ENCODE data around the gene BCL10. TPM values are rescaled to one million over a fixed set of nuclear protein-coding genes. Genes with fewer than 3 reads are reported as not detected.
A peak's percentile ranks its signal among the peaks of the same experiment; 100 is the strongest.

The BCL10 gene
- polyA plus RNA-seq, 1 donor (not counting 4 experiments of a cell fraction or from before 2014, with no cell fraction given), result 22.4 TPM

DNA sequence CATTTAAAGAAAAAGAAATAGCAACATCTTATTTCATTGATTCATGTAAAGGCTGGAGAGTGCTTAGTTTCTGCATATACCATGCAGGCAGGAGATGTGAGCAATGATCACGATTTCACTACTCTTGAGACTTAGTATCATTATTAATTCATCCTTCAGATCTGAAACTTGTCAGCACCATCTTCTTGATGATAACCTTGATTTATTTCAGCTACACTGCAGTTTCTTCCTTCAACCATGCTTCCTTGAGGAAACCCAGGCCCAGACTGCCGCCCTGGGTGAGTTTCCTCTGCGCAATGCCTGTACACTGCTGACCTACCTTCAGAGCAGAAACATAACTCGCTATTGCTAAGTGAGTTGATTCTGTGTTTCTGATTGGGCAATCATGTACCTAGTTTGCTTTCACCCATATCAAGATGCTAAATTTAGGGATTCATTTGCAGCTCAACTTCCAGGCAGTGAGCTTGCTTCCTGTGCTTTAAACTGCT, 13.5 kb upstream of the BCL10 start:
- no peaks in the 10 kb centered on the region for H3K9me3 ChIP-seq (ENCODE audit: control insufficient read depth, low read depth, low read length)
- no peaks in the 10 kb centered on the region for H3K27me3 ChIP-seq (ENCODE audit: control insufficient read depth, extremely low read depth, insufficient read depth, low read length)
- H3K9ac ChIP-seq (ENCODE audit: control insufficient read depth, extremely low read depth, insufficient read depth, low read length), result peak overlapping the region; percentile 28
- no peak for TF ChIP-seq EZH2 (IDR thresholded peaks at IDR 0.05; ENCODE audit: low read length)
- TF ChIP-seq CTCF (optimal IDR thresholded peaks at IDR 0.05 in 1 of 3, IDR thresholded peaks at IDR 0.05 in 1 of 3, conservative IDR thresholded peaks at IDR 0.05 in 1 of 3; ENCODE audit: extremely low read depth in 1 of 3, insufficient read depth in 2 of 3, low read length in 3 of 3), result no peak
- H3K27ac ChIP-seq (ENCODE audit: control insufficient read depth, insufficient read depth, low read length), result peak overlapping the region; percentile 82
- no peaks in the 10 kb centered on the region for H4K20me1 ChIP-seq (ENCODE audit: control insufficient read depth, extremely low read depth, insufficient read depth, low read length)
- H3K79me2 ChIP-seq (ENCODE audit: control insufficient read depth, insufficient read depth, low read length), result no peaks in the 10 kb centered on the region
- no peak for FAIRE-seq
- no peaks in the 10 kb centered on the region for H3K9me1 ChIP-seq (ENCODE audit: control insufficient read depth, extremely low read depth, insufficient read depth, low read length)
- peak overlapping the region in 2 of 3 experiments; percentile 5 to 44 for H3K4me3 ChIP-seq (ENCODE audit: control insufficient read depth in 2 of 3, extremely low read depth in 1 of 3, insufficient read depth in 2 of 3, low read depth in 1 of 3, low read length in 3 of 3)
- peaks cover 52% of the 10 kb centered on the region for H3K4me1 ChIP-seq (ENCODE audit: control insufficient read depth, extremely low read depth, insufficient read depth, low read length)
- no peak for DNase-seq (ENCODE audit: low read depth, low spot score)
- no peaks in the 10 kb centered on the region for H3K36me3 ChIP-seq (ENCODE audit: control insufficient read depth in 2 of 2, extremely low read depth in 1 of 2, insufficient read depth in 2 of 2, low read length in 2 of 2)
- dilution Hi-C loops (cut with MboI; ENCODE audit: extremely low pct_ligation_motif_present, low sequenced_read_pairs), result no loop called here
- no peak overlapping the region for H2AFZ ChIP-seq (ENCODE audit: control insufficient read depth, low read length)
- peak overlapping the region; percentile 77 for H3K4me2 ChIP-seq (ENCODE audit: control insufficient read depth, extremely low read depth, insufficient read depth, low read depth, low read length)

DNA sequence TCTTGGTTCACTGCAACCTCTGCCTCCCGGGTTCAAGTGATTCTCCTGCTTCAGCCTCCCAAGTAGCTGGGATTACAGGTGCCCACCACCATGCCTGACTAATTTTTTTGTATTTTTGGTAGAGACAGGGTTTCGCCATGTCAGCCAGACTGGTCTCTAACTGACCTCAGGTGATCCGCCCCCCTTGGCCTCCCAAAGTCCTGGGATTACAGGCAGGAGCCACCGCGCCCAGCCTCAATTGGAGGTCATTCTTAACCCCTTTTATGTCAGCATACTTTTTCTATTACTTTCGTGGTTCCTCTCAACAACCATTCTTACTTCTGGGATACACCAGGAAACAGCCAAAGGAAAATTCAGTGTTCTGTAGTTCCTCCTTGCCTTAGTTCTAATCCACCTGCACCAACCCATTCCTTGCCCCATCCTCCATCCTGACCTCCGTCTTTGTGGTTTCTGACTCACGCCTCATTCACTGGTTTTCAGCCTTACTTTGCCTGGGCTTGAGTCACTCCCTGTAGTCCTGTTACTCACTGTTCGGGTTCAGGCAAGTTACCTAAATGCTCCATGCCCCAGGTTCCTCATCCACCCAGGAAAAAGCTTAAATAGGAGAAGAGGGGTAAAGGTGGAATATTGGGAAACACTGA, 12.9 kb upstream of the BCL10 start:
- Histone ChIP-seq H3K9ac (ENCODE audit: control insufficient read depth, extremely low read depth, insufficient read depth, low read length) (peak overlapping the region; percentile 28), H3K9me3 (ENCODE audit: control insufficient read depth, low read depth, low read length) (no peaks in the 10 kb centered on the region), H3K27me3 (ENCODE audit: control insufficient read depth, extremely low read depth, insufficient read depth, low read length) (no peaks in the 10 kb centered on the region), H3K79me2 (ENCODE audit: control insufficient read depth, insufficient read depth, low read length) (no peaks in the 10 kb centered on the region), H3K27ac (ENCODE audit: control insufficient read depth, insufficient read depth, low read length) (peak overlapping the region; percentile 82), H3K4me3 (ENCODE audit: control insufficient read depth in 2 of 3, extremely low read depth in 1 of 3, insufficient read depth in 2 of 3, low read depth in 1 of 3, low read length in 3 of 3) (peak overlapping the region in 2 of 3 experiments; percentile 5 to 44), H3K4me2 (ENCODE audit: control insufficient read depth, extremely low read depth, insufficient read depth, low read depth, low read length) (peak overlapping the region; percentile 77), H2AFZ (ENCODE audit: control insufficient read depth, low read length) (no peak overlapping the region), H3K4me1 (ENCODE audit: control insufficient read depth, extremely low read depth, insufficient read depth, low read length) (peaks cover 48% of the 10 kb centered on the region), H4K20me1 (ENCODE audit: control insufficient read depth, extremely low read depth, insufficient read depth, low read length) (no peaks in the 10 kb centered on the region), H3K9me1 (ENCODE audit: control insufficient read depth, extremely low read depth, insufficient read depth, low read length) (no peaks in the 10 kb centered on the region), H3K36me3 (ENCODE audit: control insufficient read depth in 2 of 2, extremely low read depth in 1 of 2, insufficient read depth in 2 of 2, low read length in 2 of 2) (no peaks in the 10 kb centered on the region)
- FAIRE-seq (peak; percentile 100), DNase-seq (ENCODE audit: low read depth, low spot score) (peak; percentile 92)
- dilution Hi-C loops (cut with MboI; ENCODE audit: extremely low pct_ligation_motif_present, low sequenced_read_pairs), result no loop called here
- TF ChIP-seq EZH2 (IDR thresholded peaks at IDR 0.05; ENCODE audit: low read length), result no peak
- TF ChIP-seq CTCF (optimal IDR thresholded peaks at IDR 0.05 in 1 of 3, IDR thresholded peaks at IDR 0.05 in 1 of 3, conservative IDR thresholded peaks at IDR 0.05 in 1 of 3; ENCODE audit: extremely low read depth in 1 of 3, insufficient read depth in 2 of 3, low read length in 3 of 3), result no peak

Measured in keratinocyte (primary cell).